Mucosa of descending colon (tissue), 3 donors: Measurements from ENCODE around the gene NR1I2. TPM values are rescaled to one million over a fixed set of nuclear protein-coding genes. Genes with fewer than 3 reads are reported as not detected.

Source experiments
- ATAC-seq: fragments of 200-7000 bp; cut with Tn5 transposase; one replicate; pipeline ENCODE4 v1.9.1; 2020; ENCODE audit warnings: mild to moderate bottlenecking, moderate library complexity
- DNase-seq, 3 donors: peaks; one replicate each; pipeline ENCODE4 v3.0.0-alpha.2; 2020
- H3K36me3 ChIP-seq: fragments of 200-600 bp; one replicate; pipeline ENCODE4 v1.8.0; 2021; ENCODE audit warnings: low read depth, mild to moderate bottlenecking
- H3K4me1 ChIP-seq: fragments of 200-600 bp; one replicate; pipeline ENCODE4 v1.8.0; 2021; ENCODE audit warnings: low read depth, mild to moderate bottlenecking
- H3K4me3 ChIP-seq: fragments of 200-600 bp; one replicate; pipeline ENCODE4 v1.8.0; 2021; ENCODE audit warnings: mild to moderate bottlenecking
- H3K9me3 ChIP-seq: fragments of 200-600 bp; one replicate; pipeline ENCODE4 v1.8.0; 2021; ENCODE audit warnings: mild to moderate bottlenecking
- intact Hi-C, 2 donors: fragments of 100-400 bp; cut with DNase I in 1 of 2; cut with micrococcal nuclease in 1 of 2; formaldehyde crosslinking; loops; one replicate each; pipeline versions ENCODE4 v1.11.0 to v1.11.1; 2022; cut with DNase I, micrococcal nuclease
- total RNA-seq, 3 donors: library from RNA; stranded (reverse); fragmentation: NEBNext Ultra II Directional in 2 of 3; extraction: Animal tissue kit (Norgen Biotek cat#: 25700) in 2 of 3; gene quantifications; one replicate each; pipeline versions ENCODE4 v1.2.1 to v1.2.4, GENCODE V29; 2021 to 2023
- TF ChIP-seq, protein P1 (sequence below): fragments of 200-600 bp; IDR thresholded peaks from one replicate; pipeline ENCODE4 v1.8.0; 2022; ENCODE audit warnings: antibody characterized with exemption, mild to moderate bottlenecking
- donor health status: DM: no; HTN: no; CAD: no; lungs with moderate emphysema.
- donor health status: DM: no; HTN: no; CAD: no.
- donor health status: DM: no; HTN: yes; CAD: no.

Gene NR1I2
- total RNA-seq, 3 donors from 2014 or later, result 62.9 to 141 (median 79.1) TPM

DNA sequence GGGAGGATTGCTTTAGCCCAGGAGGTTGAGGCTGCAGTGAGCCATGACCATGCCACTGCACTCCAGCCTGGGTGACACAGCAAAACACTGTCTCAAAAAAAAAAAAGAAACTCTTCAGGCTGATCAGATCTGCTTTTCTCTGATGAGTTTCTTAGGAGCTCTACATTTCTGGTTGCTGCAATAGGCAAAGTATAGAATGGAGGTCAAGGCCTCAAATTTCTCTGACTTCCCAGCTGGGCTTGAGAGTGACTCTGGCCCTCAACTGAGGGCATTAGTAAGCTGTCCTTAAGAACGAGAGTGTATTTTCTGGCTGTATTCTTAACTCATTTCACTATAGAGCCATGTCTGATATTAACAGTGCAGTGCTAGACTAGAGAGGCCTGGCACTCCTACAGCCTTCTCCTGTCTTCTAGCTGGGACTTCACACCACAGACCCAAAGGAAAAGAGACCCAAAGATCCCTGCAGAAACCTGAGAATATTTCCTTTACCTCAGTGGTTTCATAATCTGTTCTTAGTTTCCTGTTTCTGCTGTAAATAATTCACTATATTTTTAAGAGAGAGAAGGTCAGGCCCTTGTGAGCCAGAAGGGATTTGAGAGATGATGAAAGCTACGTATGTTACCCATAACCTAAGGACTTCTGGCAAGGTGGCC, 2.0 kb upstream of the NR1I2 start:
- Histone ChIP-seq H3K36me3 (no peaks in the 10 kb centered on the region), H3K9me3 (no peaks in the 10 kb centered on the region), H3K4me3 (no peak overlapping the region), H3K4me1 (peaks cover 11% of the 10 kb centered on the region)
- DNase-seq, result no peak
- no peak for ATAC-seq
- TF ChIP-seq, protein P1, sequence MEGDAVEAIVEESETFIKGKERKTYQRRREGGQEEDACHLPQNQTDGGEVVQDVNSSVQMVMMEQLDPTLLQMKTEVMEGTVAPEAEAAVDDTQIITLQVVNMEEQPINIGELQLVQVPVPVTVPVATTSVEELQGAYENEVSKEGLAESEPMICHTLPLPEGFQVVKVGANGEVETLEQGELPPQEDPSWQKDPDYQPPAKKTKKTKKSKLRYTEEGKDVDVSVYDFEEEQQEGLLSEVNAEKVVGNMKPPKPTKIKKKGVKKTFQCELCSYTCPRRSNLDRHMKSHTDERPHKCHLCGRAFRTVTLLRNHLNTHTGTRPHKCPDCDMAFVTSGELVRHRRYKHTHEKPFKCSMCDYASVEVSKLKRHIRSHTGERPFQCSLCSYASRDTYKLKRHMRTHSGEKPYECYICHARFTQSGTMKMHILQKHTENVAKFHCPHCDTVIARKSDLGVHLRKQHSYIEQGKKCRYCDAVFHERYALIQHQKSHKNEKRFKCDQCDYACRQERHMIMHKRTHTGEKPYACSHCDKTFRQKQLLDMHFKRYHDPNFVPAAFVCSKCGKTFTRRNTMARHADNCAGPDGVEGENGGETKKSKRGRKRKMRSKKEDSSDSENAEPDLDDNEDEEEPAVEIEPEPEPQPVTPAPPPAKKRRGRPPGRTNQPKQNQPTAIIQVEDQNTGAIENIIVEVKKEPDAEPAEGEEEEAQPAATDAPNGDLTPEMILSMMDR, result no peak
- intact Hi-C loops, result no loop called here

DNA sequence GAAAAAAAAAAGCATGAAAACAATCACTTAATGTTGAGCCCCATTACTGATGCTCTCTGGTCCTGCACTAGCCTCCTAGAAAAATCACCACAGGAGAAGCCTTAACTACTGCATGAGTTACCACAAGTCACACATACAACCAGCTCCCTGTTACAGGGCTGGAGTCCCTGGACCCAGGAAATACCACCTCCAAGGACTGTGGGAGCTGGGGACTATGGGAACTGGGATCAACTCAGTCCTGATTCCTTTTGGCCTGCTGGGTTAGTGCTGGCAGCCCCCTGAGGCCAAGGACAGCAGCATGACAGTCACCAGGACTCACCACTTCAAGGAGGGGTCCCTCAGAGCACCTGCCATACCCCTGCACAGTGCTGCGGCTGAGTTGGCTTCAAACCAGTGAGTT, 559 bp downstream of the NR1I2 start:
- Histone ChIP-seq H3K4me1 (peaks cover 11% of the 10 kb centered on the region), H3K36me3 (no peaks in the 10 kb centered on the region), H3K9me3 (no peaks in the 10 kb centered on the region), H3K4me3 (no peak overlapping the region)
- TF ChIP-seq, protein P1, result no peak
- intact Hi-C loops, result no loop called here
- DNase-seq (no peak), ATAC-seq (peak; percentile 21)

DNA sequence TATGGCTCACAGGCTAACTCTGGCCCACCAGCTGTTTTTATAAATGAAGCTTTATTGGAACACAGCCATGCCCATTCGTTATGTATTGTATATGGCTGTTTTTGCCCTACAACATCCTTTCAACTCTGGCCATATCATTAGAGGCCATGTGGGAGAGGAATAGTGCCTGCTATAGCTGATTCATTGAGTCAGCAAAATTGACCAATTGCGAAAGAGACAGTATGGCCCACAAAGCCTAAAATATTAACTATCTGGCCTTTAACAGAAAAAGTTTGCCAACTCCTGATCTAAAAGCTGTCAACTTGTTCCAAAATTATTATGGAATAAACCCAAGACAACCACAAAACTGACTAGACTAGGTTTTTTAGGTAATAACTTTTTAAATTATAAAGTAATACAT, 1.4 kb downstream of the NR1I2 start:
- TF ChIP-seq, protein P1, result no peak
- DNase-seq, result no peak
- no peaks in the 10 kb centered on the region for H3K9me3 ChIP-seq
- H3K4me3 ChIP-seq, result no peak overlapping the region
- intact Hi-C loops, result no loop called here
- peaks cover 11% of the 10 kb centered on the region for H3K4me1 ChIP-seq
- no peak for ATAC-seq
- H3K36me3 ChIP-seq, result no peaks in the 10 kb centered on the region

DNA sequence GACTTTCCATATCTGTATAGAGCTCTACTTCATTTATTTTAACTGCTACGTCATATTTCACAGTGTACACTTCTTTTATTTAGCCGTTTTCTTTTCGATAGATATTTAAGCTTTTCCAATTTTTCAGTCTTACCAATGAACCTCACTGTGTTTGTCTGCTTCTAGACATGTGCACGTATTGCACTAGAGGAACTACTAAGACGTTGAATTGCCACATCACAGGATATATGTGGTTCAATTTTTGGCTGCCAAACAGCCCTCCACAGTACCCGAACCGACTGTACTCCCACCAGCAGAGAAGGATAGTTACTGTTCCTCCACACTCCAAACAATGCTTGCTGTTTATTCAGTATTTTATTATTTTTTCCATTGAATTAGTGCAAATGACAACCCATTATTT, 2.0 kb downstream of the NR1I2 start:
- TF ChIP-seq, protein P1, result no peak
- no peak overlapping the region for H3K4me3 ChIP-seq
- DNase-seq, result no peak
- H3K4me1 ChIP-seq, result peaks cover 11% of the 10 kb centered on the region
- intact Hi-C loops, result no loop called here
- H3K36me3 ChIP-seq, result no peaks in the 10 kb centered on the region
- no peaks in the 10 kb centered on the region for H3K9me3 ChIP-seq
- no peak for ATAC-seq

DNA sequence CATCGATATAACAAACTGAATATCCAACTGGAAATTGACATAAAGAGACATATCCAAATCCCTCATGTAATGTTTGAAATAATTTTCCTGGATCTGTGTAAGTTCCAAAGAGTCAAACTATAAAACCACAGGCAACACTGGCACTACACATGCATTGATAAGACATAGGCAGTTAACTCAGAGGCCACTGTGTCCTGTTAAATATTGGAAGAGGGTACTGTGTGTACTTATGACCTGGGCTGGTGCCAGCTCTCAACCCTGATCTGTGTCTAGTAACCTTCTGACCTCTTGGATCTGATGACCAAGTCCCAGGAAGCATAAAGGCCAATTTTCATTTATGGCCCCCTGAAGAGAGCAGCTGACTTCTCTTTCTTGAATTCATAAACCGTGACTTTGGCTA, 4.5 kb downstream of the NR1I2 start:
- H3K9me3 ChIP-seq, result no peaks in the 10 kb centered on the region
- no peaks in the 10 kb centered on the region for H3K36me3 ChIP-seq
- peaks cover 2% of the 10 kb centered on the region for H3K4me1 ChIP-seq
- no peak for DNase-seq
- intact Hi-C loops, result no loop called here
- ATAC-seq, result peak; percentile 22
- no peak overlapping the region for H3K4me3 ChIP-seq
- TF ChIP-seq, protein P1, result no peak

DNA sequence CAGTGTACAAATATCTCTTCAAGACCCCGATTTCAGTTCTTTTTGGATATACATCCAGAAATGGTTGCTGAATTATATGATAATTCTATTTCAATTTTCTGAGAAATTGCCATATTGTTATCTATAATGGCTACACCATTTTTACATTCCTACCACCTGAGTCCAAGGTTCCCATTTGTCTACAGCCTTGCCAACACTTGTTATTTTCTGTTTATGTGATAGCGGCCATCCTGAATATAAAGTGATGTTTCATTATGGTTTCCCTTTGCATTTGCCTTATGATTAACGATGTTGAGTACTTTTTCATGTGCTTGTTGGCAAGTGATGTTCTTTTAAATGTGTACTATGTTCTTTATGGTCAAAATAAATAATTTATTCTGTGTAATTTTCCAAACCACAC, 8.5 kb downstream of the NR1I2 start:
- Histone ChIP-seq H3K36me3 (no peaks in the 10 kb centered on the region), H3K4me1 (peaks cover 4% of the 10 kb centered on the region), H3K9me3 (no peaks in the 10 kb centered on the region), H3K4me3 (no peak overlapping the region)
- DNase-seq, result no peak
- intact Hi-C loops, result no loop called here
- ATAC-seq, result no peak
- TF ChIP-seq, protein P1, result no peak
